Measurements from ENCODE around the gene CRTC1.

DNA sequence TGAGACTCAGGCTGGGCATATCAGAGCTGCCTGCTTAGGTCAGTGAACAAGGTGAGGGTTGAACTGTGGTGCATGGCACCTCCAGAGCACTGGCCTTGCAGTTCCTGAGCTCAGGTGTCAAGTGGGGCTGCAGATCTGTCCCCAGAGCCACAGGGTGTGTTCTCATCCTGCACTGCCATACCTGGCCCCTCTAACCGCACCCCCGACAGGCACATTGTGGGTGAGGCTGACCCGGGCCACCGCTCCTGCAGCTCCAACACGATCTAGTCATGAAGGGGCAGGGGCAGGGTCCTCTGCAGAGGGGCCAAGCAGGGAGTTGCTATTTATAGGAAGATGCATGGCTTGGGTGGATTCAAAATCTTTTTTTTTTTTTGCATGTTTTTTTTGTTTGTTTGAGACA, 16.7 kb upstream of the CRTC1 start:
- TF ChIP-seq ESRRA (CRISPR knock-in tag; IDR thresholded peaks at IDR 0.05; ENCODE audit: borderline replicate concordance): no peak
- no peak for TF ChIP-seq SMAD3 (CRISPR knock-in tag; IDR thresholded peaks at IDR 0.05; ENCODE audit: borderline replicate concordance)
- TF ChIP-seq, protein P1, sequence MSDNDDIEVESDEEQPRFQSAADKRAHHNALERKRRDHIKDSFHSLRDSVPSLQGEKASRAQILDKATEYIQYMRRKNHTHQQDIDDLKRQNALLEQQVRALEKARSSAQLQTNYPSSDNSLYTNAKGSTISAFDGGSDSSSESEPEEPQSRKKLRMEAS (CRISPR knock-in tag; IDR thresholded peaks at IDR 0.05): no peak
- TF ChIP-seq, protein P2, sequence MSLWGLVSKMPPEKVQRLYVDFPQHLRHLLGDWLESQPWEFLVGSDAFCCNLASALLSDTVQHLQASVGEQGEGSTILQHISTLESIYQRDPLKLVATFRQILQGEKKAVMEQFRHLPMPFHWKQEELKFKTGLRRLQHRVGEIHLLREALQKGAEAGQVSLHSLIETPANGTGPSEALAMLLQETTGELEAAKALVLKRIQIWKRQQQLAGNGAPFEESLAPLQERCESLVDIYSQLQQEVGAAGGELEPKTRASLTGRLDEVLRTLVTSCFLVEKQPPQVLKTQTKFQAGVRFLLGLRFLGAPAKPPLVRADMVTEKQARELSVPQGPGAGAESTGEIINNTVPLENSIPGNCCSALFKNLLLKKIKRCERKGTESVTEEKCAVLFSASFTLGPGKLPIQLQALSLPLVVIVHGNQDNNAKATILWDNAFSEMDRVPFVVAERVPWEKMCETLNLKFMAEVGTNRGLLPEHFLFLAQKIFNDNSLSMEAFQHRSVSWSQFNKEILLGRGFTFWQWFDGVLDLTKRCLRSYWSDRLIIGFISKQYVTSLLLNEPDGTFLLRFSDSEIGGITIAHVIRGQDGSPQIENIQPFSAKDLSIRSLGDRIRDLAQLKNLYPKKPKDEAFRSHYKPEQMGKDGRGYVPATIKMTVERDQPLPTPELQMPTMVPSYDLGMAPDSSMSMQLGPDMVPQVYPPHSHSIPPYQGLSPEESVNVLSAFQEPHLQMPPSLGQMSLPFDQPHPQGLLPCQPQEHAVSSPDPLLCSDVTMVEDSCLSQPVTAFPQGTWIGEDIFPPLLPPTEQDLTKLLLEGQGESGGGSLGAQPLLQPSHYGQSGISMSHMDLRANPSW (CRISPR knock-in tag; conservative IDR thresholded peaks at IDR 0.05; ENCODE audit: low read depth): no peak
- TF ChIP-seq, protein P3, sequence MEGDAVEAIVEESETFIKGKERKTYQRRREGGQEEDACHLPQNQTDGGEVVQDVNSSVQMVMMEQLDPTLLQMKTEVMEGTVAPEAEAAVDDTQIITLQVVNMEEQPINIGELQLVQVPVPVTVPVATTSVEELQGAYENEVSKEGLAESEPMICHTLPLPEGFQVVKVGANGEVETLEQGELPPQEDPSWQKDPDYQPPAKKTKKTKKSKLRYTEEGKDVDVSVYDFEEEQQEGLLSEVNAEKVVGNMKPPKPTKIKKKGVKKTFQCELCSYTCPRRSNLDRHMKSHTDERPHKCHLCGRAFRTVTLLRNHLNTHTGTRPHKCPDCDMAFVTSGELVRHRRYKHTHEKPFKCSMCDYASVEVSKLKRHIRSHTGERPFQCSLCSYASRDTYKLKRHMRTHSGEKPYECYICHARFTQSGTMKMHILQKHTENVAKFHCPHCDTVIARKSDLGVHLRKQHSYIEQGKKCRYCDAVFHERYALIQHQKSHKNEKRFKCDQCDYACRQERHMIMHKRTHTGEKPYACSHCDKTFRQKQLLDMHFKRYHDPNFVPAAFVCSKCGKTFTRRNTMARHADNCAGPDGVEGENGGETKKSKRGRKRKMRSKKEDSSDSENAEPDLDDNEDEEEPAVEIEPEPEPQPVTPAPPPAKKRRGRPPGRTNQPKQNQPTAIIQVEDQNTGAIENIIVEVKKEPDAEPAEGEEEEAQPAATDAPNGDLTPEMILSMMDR (IDR thresholded peaks at IDR 0.05): no peak
- TF ChIP-seq ZBTB21 (CRISPR knock-in tag; IDR thresholded peaks at IDR 0.05; ENCODE audit: borderline replicate concordance): no peak
- TF ChIP-seq, protein P4, sequence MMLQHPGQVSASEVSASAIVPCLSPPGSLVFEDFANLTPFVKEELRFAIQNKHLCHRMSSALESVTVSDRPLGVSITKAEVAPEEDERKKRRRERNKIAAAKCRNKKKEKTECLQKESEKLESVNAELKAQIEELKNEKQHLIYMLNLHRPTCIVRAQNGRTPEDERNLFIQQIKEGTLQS (CRISPR knock-in tag; conservative IDR thresholded peaks at IDR 0.05): no peak
- no peak for TF ChIP-seq NR2C2 (CRISPR knock-in tag; IDR thresholded peaks at IDR 0.05)
- TF ChIP-seq, protein P5, sequence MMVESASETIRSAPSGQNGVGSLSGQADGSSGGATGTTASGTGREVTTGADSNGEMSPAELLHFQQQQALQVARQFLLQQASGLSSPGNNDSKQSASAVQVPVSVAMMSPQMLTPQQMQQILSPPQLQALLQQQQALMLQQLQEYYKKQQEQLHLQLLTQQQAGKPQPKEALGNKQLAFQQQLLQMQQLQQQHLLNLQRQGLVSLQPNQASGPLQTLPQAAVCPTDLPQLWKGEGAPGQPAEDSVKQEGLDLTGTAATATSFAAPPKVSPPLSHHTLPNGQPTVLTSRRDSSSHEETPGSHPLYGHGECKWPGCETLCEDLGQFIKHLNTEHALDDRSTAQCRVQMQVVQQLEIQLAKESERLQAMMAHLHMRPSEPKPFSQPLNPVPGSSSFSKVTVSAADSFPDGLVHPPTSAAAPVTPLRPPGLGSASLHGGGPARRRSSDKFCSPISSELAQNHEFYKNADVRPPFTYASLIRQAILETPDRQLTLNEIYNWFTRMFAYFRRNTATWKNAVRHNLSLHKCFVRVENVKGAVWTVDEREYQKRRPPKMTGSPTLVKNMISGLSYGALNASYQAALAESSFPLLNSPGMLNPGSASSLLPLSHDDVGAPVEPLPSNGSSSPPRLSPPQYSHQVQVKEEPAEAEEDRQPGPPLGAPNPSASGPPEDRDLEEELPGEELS (CRISPR knock-in tag; IDR thresholded peaks at IDR 0.05): no peak
- no peak for TF ChIP-seq CREB1 (CRISPR knock-in tag; IDR thresholded peaks at IDR 0.05)
- TF ChIP-seq MXD4 (CRISPR knock-in tag; IDR thresholded peaks at IDR 0.05; ENCODE audit: borderline replicate concordance): no peak
- TF ChIP-seq, protein P6, sequence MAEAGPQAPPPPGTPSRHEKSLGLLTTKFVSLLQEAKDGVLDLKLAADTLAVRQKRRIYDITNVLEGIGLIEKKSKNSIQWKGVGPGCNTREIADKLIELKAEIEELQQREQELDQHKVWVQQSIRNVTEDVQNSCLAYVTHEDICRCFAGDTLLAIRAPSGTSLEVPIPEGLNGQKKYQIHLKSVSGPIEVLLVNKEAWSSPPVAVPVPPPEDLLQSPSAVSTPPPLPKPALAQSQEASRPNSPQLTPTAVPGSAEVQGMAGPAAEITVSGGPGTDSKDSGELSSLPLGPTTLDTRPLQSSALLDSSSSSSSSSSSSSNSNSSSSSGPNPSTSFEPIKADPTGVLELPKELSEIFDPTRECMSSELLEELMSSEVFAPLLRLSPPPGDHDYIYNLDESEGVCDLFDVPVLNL (CRISPR knock-in tag; IDR thresholded peaks at IDR 0.05; ENCODE audit: borderline replicate concordance, low read depth): no peak
- no peak for TF ChIP-seq TP53 (CRISPR knock-in tag; IDR thresholded peaks at IDR 0.05)
- no peak for TF ChIP-seq CREM (CRISPR knock-in tag; IDR thresholded peaks at IDR 0.05)
